Tongue (tissue), 2 donors: ENCODE data around the gene TRMT6. TPM values are rescaled to one million over a fixed set of nuclear protein-coding genes. Genes with fewer than 3 reads are reported as not detected.

Source experiments
- DNase-seq: peaks from one replicate; pipeline ENCODE4 v3.0.0-alpha.2; 2015
- total RNA-seq: library from RNA; depleted of rRNA; stranded (reverse); fragments of >200 nt; gene quantifications from one replicate; pipeline ENCODE4 v1.2.3, GENCODE V29; 2014

The TRMT6 gene
- total RNA-seq: 7.6 TPM

DNA sequence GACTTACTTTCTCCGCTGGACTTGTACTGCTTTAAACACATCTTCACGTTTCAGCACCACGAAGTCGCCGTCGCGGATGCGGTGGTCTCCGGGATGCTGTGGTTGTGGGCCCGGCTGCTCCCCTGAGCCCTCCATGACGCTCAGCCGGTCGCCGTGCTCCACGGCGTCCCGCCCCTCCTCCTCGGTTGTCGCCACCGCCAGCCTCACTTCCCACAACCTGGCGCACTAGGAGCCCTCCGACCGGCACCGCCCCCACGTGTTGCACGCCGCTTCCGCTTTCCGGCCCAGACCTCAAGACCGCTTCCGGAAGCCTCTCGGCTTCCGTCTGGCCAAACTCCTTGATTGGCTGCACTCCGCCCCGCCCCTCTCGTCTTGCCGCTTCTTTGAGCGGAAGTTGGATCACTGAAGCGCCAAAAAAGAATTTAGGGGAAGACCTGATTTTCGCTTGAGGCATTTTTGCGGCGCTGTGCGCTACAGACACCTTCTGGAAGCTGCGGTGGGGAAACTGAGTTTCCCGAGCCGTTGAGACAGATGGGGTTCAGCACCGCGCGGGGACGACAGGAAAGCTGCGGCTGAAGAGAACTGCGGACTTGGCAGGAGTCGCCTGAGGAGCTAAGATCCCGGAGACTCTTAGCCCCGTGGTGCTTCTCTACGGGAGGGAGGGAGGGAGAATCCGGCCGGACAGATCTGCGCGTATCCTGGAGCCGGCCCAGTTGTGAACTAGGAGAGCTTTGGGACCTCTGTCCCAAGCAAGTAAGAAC lies at the start of gene TRMT6, which contains the start of gene MCM8:
Gene TRMT6, minus strand, starts transcription at position 263 of the 761 bp plus-strand sequence. Its CDS starts 128 bp downstream, at position 135.
Gene MCM8, plus strand, starts transcription at position 382 of the 761 bp plus-strand sequence. CDS start 1,364 bp downstream, outside the sequence.
- peak; percentile 98 for DNase-seq

GRCh38 chr20:5999783-6000182 lies 49.5 kb upstream of the TRMT6 start:
- no peak for DNase-seq

GRCh38 chr20:5996765-5997164 lies 46.4 kb upstream of the TRMT6 start:
- no peak for DNase-seq

DNA sequence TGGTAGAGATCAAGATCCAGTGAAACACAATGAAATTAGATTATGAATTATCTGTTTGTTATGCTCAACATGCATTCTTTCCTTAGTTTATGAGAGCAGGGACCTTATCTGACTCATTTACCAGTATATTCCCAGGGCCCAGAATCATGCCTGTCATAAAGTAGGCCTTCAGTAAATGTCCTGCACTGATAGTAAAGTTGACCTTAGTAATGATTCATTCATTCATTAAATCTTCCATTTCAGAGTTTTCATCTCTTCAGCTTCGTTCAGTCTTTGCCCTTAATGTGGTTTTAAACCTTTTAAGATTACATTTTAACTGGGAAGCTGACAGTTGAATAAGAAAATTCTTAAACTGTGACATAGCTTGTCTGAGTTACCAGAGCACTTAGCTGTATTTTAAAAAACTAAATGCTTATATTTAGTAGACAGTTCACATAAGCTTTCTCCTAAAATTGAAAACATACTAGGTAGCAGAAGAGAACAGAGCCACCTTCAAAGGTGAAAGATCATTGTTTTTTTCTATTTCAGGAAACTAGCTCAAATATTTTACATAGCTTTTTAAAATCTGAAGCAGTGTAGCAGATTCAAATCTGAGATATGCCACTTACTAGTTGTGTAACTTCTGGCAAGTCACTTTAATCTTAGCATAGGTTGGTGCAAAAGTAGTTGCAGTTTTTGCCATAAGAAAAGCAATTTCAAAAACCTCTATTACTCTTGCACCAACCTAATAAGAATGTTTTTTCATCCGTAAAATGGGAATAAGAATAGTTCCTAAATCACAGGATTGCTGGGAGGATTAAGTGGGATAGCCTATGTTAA lies 41.5 kb upstream of the TRMT6 start:
- DNase-seq: no peak

GRCh38 chr20:5990946-5991345 lies 40.6 kb upstream of the TRMT6 start:
- no peak for DNase-seq

- no peak for DNase-seq
Measured at GRCh38 chr20:5989539-5989938, 39.2 kb upstream of the TRMT6 start.

GRCh38 chr20:5987383-5987782 lies 37.0 kb upstream of the TRMT6 start:
- no peak for DNase-seq

DNA sequence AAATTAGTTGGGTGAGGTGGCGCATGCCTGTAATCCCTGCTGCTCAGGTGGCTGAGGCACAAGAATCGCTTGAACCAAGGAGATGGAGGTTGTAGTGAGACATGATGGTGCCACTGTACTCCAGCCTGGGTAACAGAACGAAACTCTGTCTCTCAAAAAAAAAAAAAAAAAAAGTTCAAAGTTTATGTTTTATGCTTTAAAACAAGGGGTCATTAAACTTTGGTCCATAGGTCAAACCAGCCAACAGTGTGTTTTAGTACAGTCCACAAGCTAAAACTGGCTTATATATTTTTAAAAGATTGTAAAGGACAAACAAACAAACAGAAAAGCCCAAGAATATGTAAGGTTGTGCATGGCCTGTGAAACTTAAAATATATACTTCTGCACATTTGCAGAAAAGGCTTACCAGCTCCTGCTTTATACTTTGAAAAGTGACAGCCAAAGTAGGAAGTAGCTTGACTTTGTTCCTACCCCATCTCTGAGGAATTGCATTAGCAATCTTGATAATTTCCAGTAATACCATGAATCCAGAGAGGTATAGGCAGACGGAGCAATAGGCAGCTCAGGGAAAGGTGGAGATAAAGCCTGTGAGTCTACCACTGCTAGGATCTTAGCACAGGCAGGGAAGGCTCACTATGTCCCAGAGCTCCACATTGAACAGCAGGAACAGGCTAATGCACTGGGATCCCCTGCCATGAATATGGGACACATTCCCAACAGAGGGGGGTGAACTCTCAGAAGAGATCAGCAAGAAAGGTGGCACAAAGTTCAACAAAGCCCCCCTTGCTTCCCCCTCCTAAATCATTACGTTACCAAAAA lies 30.6 kb upstream of the TRMT6 start:
- DNase-seq: no peak

GRCh38 chr20:5979801-5980200 lies 29.5 kb upstream of the TRMT6 start:
- DNase-seq: no peak

DNA sequence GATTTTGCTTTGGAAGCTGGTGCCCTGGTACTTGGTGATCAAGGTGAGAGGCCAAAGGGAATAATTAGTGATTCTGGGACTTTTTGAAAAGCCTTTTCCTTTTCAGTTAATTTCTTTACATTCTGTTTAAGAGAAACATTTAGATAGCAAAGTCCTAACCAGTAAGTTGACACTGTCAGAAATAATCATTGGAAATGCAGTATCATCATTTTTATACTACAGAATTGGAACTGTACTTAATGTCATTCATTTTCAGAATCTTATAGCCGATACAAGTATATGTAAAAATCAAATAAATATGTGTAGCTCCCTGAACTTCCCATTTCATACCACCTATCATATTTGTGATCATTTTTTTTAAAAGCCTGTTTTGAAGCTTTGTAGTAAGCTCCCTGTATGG lies 27.6 kb upstream of the TRMT6 start:
- no peak for DNase-seq

- no peak for DNase-seq
Measured at GRCh38 chr20:5977223-5977622, 26.9 kb upstream of the TRMT6 start.

DNA sequence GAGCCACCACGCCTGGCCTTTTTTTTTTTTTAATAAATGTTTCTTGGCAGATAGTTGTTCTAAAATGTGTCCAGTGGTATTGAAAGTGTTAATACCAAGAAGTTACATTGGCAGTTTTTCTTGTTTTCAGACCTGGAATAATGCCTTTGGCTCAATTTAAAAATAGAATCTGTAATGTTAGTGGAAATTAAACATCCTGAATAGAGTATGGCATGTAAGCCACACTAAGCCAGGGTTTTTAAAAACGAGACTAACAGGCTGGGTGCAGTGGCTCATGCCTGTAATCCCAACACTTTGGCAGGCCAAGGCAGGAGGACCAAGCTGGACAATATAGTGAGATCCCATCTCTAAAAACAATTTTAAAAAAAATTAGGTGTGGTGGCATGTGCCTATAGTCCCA lies 25.4 kb upstream of the TRMT6 start:
- DNase-seq: no peak

DNA sequence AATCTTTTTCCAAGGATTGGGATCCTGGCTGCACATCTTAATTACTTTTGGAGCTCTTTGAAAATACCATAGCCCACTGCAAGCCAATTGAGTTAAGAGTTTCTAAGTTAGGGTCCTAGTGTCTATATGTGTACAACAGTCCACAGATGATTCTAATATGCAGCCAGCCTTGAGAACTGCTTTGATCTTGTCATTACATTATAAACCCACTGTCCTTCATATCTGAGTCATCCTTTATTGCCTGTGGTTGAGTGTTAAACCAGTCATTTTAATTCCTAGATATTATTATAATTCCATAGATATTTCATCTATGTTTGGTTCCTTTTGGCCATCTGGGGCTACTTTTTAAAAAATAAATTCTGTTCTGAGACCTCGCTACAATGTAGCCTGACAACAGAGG lies 24.2 kb upstream of the TRMT6 start:
- no peak for DNase-seq

- DNase-seq: no peak
Measured at GRCh38 chr20:5973971-5974370, 23.6 kb upstream of the TRMT6 start.

DNA sequence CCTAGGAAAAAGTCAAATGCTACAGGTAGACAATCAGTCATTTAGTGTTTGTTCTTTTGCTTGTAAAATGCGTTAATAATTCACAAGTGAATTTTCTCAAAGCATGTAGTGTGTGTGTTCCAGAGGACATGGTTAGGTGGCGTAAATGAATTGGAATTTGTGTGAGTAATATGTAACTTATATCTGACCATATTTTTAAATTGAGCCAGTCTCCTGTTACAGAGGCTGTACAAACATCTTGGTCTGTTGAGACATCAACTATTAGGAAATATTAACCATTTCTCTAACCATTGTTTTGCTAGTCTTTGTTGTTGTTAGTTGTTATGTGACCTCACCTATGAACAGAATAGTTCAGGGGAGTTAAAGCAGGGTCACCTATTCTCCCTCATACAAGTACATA lies 22.8 kb upstream of the TRMT6 start:
- no peak for DNase-seq

DNA sequence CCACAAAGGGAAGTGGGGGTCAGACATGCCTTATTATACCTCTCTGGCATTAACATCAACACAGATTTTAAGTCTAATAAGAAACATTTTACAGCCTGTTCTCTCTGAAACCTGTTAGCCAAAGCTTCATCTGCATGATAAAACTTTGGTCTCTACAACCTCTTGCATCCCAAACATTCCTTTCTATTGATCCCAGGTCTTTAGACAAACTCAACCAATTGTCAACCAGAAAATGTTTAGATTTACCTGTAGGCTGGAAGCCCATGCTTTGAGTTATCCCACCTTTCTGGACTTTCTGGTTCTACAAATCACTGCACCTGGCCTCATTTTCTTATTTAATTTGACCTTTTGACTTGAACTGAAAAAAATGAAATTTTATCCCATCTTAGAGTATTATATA lies 20.9 kb upstream of the TRMT6 start:
- DNase-seq: no peak

DNA sequence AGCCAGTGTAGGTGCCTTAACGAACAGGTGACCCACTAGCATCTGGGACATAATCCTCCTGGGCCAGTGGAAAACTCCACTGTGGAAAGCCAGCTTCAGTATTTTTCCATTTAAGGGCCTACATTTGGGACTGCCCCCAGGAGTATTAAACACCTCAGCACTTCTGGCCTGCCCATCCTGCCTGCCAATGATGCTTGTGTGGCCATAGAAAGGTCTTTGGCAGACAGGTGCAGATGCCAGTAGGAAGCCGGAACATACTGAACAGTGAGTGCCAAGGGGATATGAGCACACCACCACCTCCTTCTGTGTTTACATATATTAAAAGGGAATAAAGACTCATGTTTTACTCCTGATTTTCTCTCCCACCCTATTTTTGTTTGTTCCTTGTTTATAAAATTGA lies 20.0 kb upstream of the TRMT6 start:
- no peak for DNase-seq

DNA sequence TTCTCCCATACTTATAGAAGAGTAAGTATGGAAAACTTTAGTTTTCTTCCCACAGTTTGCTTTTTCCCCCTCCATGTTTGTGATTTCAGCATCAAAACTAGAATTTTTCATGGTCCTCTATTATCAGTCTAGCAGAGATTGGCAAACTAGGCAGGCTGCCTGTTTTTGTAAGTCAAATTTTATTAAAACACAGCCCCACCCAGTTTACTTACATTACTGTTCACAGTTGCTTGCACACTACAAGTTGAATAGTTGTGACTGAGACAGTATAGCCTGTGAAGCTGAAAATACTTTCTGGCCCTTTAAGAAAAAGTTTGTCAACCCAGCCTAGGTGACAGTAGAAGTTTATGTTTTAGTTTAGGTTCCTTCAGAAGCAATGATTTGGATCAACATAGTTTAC lies 19.6 kb upstream of the TRMT6 start:
- no peak for DNase-seq

DNA sequence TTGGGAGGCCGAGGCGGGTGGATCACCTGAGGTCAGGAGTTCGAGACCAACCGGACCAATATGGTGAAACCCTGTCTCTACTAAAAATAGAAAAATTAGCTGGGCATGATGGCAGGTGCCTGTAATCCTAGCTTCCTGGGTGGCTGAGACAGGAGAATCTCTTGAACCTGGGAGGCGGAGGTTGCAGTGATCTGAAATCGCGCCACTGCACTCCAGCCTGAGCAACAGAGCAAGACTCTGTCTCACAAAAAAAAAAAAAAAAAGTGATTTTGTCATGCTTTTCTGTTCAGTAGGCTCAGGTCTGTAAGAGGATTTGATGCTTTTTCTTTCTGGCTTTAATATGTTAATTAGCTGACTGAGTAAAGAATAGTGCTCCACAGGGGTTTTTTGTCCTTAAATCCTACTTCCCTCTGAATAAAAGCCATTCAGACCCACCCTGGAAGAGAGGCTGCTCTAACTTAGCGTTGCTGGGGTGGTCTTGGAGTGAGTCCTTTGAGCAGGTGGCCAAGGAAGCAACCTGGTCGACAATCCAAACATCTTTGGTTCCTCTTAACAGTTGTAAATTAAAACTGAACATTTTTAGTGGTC lies 19.1 kb upstream of the TRMT6 start:
- no peak for DNase-seq

DNA sequence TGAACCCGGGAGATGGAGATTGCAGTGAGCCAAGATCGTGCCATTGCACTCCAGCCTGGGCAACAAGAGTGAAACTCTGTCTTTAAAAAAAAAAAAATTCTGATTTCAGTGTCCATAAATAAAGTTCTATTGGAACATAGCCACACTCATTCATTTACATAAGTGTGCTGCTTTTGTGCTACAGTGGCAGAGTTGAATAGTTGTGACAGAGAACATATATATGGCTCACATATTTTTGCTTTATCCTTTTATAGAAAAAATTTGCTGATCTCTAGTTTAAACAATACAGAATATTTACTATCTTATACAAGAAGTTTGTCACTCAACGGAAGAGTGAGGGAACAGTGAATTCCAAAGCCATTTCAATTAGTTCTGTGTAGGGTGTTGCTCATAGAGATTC lies 18.1 kb upstream of the TRMT6 start:
- no peak for DNase-seq

- no peak for DNase-seq
Measured at GRCh38 chr20:5967469-5967868, 17.1 kb upstream of the TRMT6 start.

GRCh38 chr20:5949943-5950270 lies 426 bp downstream of the TRMT6 start:
- DNase-seq: no peak

DNA sequence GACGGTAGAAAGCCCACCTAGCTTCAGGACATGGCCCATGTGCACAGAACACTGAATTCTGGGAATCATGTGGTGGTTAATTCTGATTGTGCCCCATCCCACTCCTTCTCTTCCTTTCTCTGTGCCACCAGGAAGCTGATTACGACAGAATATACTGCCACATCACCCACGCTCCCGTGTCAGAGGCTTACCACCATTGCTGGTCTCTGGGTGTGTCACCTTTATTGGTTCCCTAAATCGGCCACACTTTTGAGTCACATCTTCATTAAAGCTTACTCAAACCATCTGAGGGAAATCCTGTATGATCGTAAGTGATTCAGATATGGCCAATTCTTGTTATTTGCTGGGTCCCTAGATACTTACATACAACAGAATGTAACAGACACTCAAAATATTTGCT lies 3.1 kb downstream of the TRMT6 start:
- DNase-seq: no peak
